H1 (cell line): ENCODE data around the gene RIOK3. TPM values are rescaled to one million over a fixed set of nuclear protein-coding genes. Genes with fewer than 3 reads are reported as not detected.

Source experiments
- polyA plus RNA-seq, 7 experiments: library from polyadenylated mRNA; depleted of rRNA in 3 of 7; stranded (reverse) in 5 of 7; unstranded in 2 of 7; fragments of >200 nt in 5 of 7; fragments of 200-250 nt in 2 of 7; gene quantifications; 1 replicate in 5 of 7; 2 replicates in 1 of 7; 4 replicates in 1 of 7; pipeline versions ENCODE4 v1.2.1 to v1.2.3, GENCODE V29; 2011 to 2013; ENCODE audit warnings: missing spikeins in 2 of 7, mixed read lengths in 2 of 7
- small RNA-seq: library from polyadenylated mRNA; stranded (forward); fragments of <200 nt; extraction: miRNeasy Mini kit (QIAGEN cat#:217004); gene quantifications from one replicate; pipeline ENCODE3, GENCODE V24; 2013; ENCODE audit not compliant: insufficient read depth
- total RNA-seq: library from RNA; stranded (reverse); fragmentation: NEBNext Ultra II Directional; extraction: Animal tissue kit (Norgen Biotek cat#: 25700); gene quantifications from 2 replicates; pipeline ENCODE4 v1.2.1, GENCODE V29; 2021

The RIOK3 gene
- total and polyA plus RNA-seq, 2 of the 8 experiments (the other 6 are each of a cell fraction or from before 2014, with no cell fraction given), result 7.5 to 24.3 TPM

Small RNAs within 50 kb of the gene (small RNA-seq; reads per million reads assigned to genes)
- not detected for gene AC026634.1
- gene RF00019, result not detected

Other genes with a start within 250 kb of the RIOK3 start
- gene RMC1, start 50.2 kb downstream of the RIOK3 start, total RNA-seq, result 20.1 and 21.3 TPM in 2 replicates
- 14.2 and 16.4 TPM in 2 replicates for gene RMC1, start 50.2 kb downstream of the RIOK3 start, polyA plus RNA-seq (2011; rRNA removed)
- gene NPC1, start 133.2 kb downstream of the RIOK3 start, total RNA-seq, result 36.4 and 39.5 TPM in 2 replicates
- gene NPC1, start 133.2 kb downstream of the RIOK3 start, polyA plus RNA-seq (2011; rRNA removed), result 33.9 and 34.1 TPM in 2 replicates
- 6.3 and 7.3 TPM in 2 replicates for gene ANKRD29, start 209.6 kb downstream of the RIOK3 start, total RNA-seq
- gene ANKRD29, start 209.6 kb downstream of the RIOK3 start, polyA plus RNA-seq (2011; rRNA removed), result 2.2 and 3.0 TPM in 2 replicates
- 3.3 and 5.0 TPM in 2 replicates for gene LAMA3, start 236.2 kb downstream of the RIOK3 start, total RNA-seq
- gene LAMA3, start 236.2 kb downstream of the RIOK3 start, polyA plus RNA-seq (2011; rRNA removed), result 0.58 and 0.76 TPM in 2 replicates